Measurements from ENCODE around the gene VIT. TPM values are rescaled to one million over a fixed set of nuclear protein-coding genes. Genes with fewer than 3 reads are reported as not detected.

The VIT gene, protein sequence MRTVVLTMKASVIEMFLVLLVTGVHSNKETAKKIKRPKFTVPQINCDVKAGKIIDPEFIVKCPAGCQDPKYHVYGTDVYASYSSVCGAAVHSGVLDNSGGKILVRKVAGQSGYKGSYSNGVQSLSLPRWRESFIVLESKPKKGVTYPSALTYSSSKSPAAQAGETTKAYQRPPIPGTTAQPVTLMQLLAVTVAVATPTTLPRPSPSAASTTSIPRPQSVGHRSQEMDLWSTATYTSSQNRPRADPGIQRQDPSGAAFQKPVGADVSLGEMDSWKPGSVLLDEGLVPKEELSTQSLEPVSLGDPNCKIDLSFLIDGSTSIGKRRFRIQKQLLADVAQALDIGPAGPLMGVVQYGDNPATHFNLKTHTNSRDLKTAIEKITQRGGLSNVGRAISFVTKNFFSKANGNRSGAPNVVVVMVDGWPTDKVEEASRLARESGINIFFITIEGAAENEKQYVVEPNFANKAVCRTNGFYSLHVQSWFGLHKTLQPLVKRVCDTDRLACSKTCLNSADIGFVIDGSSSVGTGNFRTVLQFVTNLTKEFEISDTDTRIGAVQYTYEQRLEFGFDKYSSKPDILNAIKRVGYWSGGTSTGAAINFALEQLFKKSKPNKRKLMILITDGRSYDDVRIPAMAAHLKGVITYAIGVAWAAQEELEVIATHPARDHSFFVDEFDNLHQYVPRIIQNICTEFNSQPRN
- under 0.01 TPM in 1 of 2 replicates, not detected in the other for total RNA-seq

DNA sequence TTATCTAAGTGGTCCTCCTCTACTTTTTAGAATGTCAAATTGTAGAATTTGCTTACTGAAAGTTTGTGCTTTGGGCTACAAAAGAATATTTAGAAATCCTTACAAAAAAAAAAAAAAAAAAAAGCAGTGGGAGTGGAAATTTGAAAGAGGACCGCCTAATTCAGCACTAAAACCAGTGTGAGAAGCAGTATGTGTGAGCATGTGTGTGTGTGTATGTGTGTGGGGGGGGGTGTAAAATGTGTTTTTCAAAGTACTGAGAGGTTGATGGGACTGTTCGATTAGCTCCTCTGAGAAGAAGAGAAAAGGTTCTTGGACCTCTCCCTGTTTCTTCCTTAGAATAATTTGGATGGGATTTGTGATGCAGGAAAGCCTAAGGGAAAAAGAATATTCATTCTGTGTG is at the start of gene VIT:
Gene VIT, plus strand, starts transcription at position 175 of the 400 bp plus-strand sequence. CDS start 19,664 bp downstream, outside the sequence.

Other genes with a start within 250 kb of the VIT start
- 63.3 and 73.7 TPM in 2 replicates for gene FEZ2, start 98.5 kb upstream of the VIT start, total RNA-seq